ENCODE data around the gene KCNQ1OT1.

DNA sequence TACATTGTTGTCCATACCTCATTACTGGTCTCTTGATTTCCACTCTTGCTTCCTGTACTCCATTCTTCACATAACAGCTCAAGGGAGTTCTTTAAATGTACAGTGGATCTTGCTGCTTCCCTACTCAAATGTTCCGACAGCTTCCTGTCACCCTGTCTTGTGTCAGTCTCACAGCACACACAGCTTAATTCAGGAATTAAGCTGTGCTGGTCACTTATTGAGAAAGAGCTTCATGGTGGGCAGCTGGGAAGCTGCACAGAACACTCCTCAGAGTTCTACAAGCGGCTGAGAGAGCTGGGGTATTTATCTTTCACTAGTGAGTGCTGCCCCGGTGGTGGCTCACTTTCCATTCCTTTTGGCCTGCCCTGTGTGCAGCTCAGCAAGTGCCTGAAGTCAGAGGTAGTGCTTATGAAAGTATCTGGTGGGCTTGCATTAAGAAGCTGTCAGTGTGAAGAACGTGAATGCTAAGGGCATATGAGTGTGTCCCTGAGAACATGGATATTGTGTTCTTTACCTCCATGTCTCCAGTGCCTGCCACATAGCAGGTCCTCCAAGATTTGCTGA, 48.7 kb downstream of the KCNQ1OT1 start:
- no peak for TF ChIP-seq POLR2A (IDR thresholded peaks at IDR 0.05; ENCODE audit: low read length)
- no peak for TF ChIP-seq GATA1 (IDR thresholded peaks at IDR 0.05; ENCODE audit: low read depth, low read length)

Data from erythroblast (primary cell).